H1 (cell line): ENCODE results near the gene VIT. TPM values are rescaled to one million over a fixed set of nuclear protein-coding genes. Genes with fewer than 3 reads are reported as not detected.

Source experiments
- BRCA1 ChIP-seq: IDR thresholded peaks from 2 replicates; pipeline ENCODE4 v1.6.1; 2012; ENCODE audit warnings: low read depth, low read length, improper control_type of control experiment
- CHD7 ChIP-seq: fragments of 300-600 bp; sonication (generic); IDR thresholded peaks from 2 replicates; pipeline ENCODE4 v1.7.1; 2012; ENCODE audit warnings: low read length, moderate library complexity, mild to moderate bottlenecking, inconsistent platforms; ENCODE audit not compliant: insufficient replicate concordance
- EP300 ChIP-seq, 2 experiments: IDR thresholded peaks; 1 replicate in 1 of 2; 2 replicates in 1 of 2; pipeline ENCODE4 v1.6.1; 2011 to 2012; ENCODE audit warnings: low read depth in 2 of 2, low read length in 2 of 2, mild to moderate bottlenecking in 2 of 2, borderline replicate concordance in 1 of 2, inconsistent platforms in 1 of 2, moderate library complexity in 1 of 2
- SIRT6 ChIP-seq: IDR thresholded peaks from one replicate; pipeline ENCODE4 v1.7.1; 2012; ENCODE audit warnings: low read length, inconsistent platforms
- SUZ12 ChIP-seq: fragments of 200-600 bp; sonication (generic); IDR thresholded peaks from 2 replicates; pipeline ENCODE4 v1.6.1; 2012; ENCODE audit warnings: mild to moderate bottlenecking, inconsistent platforms, low read length, moderate library complexity, mixed read lengths
- YY1 ChIP-seq: IDR thresholded peaks from 2 replicates; pipeline ENCODE4 v1.6.1; 2011; ENCODE audit warnings: low read depth, mild to moderate bottlenecking, low read length
- polyA plus RNA-seq, 7 experiments: library from polyadenylated mRNA; depleted of rRNA in 3 of 7; stranded (reverse) in 5 of 7; unstranded in 2 of 7; fragments of >200 nt in 5 of 7; fragments of 200-250 nt in 2 of 7; gene quantifications; 1 replicate in 5 of 7; 2 replicates in 1 of 7; 4 replicates in 1 of 7; pipeline versions ENCODE4 v1.2.1 to v1.2.3, GENCODE V29; 2011 to 2013; ENCODE audit warnings: missing spikeins in 2 of 7, mixed read lengths in 2 of 7
- total RNA-seq: library from RNA; stranded (reverse); fragmentation: NEBNext Ultra II Directional; extraction: Animal tissue kit (Norgen Biotek cat#: 25700); gene quantifications from 2 replicates; pipeline ENCODE4 v1.2.1, GENCODE V29; 2021

The VIT gene
- total and polyA plus RNA-seq, 2 of the 8 experiments (the other 6 are each of a cell fraction or from before 2014, with no cell fraction given), result 0.03 TPM; not detected in 1

GRCh38 chr2:36701918-36702317 is 5.4 kb downstream of the VIT start (continued):
- TF ChIP-seq CHD7, result no peak
- TF ChIP-seq EP300 (IDR thresholded peaks at IDR 0.05; ENCODE audit: borderline replicate concordance in 1 of 2, low read depth in 2 of 2, low read length in 2 of 2), result no peak
- no peak for TF ChIP-seq SUZ12
- no peak for TF ChIP-seq SIRT6
- TF ChIP-seq BRCA1, result no peak
- TF ChIP-seq YY1, result no peak
- TF ChIP-seq, all 59 proteins: peak for 0
